HUES48 (cell line): Measurements from ENCODE around the gene FBXO28.
"Not testable (repeated sequence)": the region's sequence is repeated elsewhere in the genome, so short reads cannot be mapped to it uniquely, and the experiment has no call there.

Experiments used
- H3K27ac ChIP-seq: one replicate; pipeline ENCODE4 v1.7.0; 2013; ENCODE audit warnings: low read depth, low read length, inconsistent platforms
- H3K27me3 ChIP-seq: 2 replicates; pipeline ENCODE4 v1.6.1; 2013; ENCODE audit warnings: mild to moderate bottlenecking, low read length; ENCODE audit not compliant: control insufficient read depth, insufficient read depth
- H3K36me3 ChIP-seq: 2 replicates; pipeline ENCODE4 v1.6.1; 2013; ENCODE audit warnings: low read length; ENCODE audit not compliant: control insufficient read depth, insufficient read depth
- H3K4me1 ChIP-seq: 2 replicates; pipeline ENCODE4 v1.6.1; 2013; ENCODE audit warnings: mild to moderate bottlenecking, low read length; ENCODE audit not compliant: control insufficient read depth, insufficient read depth
- H3K4me3 ChIP-seq: 2 replicates; pipeline ENCODE4 v1.5.1; 2013; ENCODE audit warnings: mild to moderate bottlenecking, low read depth, low read length
- H3K9ac ChIP-seq: 2 replicates; pipeline ENCODE4 v1.6.1; 2013; ENCODE audit warnings: mild to moderate bottlenecking, low read depth, low read length, moderate library complexity
- H3K9me3 ChIP-seq: 2 replicates; pipeline ENCODE4 v1.6.1; 2013; ENCODE audit warnings: low read length; ENCODE audit not compliant: control insufficient read depth, insufficient read depth

Gene FBXO28

GRCh38 chr1:224205438-224205840 is 91.5 kb downstream of the FBXO28 start:
- peaks cover 16% of the 10 kb centered on the region for H3K4me1 ChIP-seq
- no peak overlapping the region for H3K27ac ChIP-seq
- H3K27me3 ChIP-seq = no peaks in the 10 kb centered on the region
- H3K9me3 ChIP-seq = no peaks in the 10 kb centered on the region
- no peak overlapping the region for H3K9ac ChIP-seq
- H3K36me3 ChIP-seq = no peaks in the 10 kb centered on the region
- H3K4me3 ChIP-seq = no peak overlapping the region

GRCh38 chr1:224205931-224206538 is 92.1 kb downstream of the FBXO28 start:
- not testable (repeated sequence) for H3K27me3 ChIP-seq, H3K9me3 ChIP-seq, H3K9ac ChIP-seq, H3K27ac ChIP-seq, H3K4me3 ChIP-seq, H3K36me3 ChIP-seq
- H3K4me1 ChIP-seq = peaks cover 16% of the 10 kb centered on the region

- no peak overlapping the region for H3K27ac ChIP-seq
- no peak overlapping the region for H3K4me3 ChIP-seq
- H3K36me3 ChIP-seq = no peaks in the 10 kb centered on the region
- H3K9me3 ChIP-seq = no peaks in the 10 kb centered on the region
- H3K9ac ChIP-seq = no peak overlapping the region
- no peaks in the 10 kb centered on the region for H3K27me3 ChIP-seq
- H3K4me1 ChIP-seq = peaks cover 16% of the 10 kb centered on the region
These were observed 97.5 kb downstream of the FBXO28 start for GRCh38 chr1:224211206-224211962.
